Measurements from ENCODE around the gene SETD7. TPM values are rescaled to one million over a fixed set of nuclear protein-coding genes. Genes with fewer than 3 reads are reported as not detected.

The SETD7 gene
- total and polyA plus RNA-seq, 2 donors (not counting 3 experiments of a cell fraction or from before 2014, with no cell fraction given), result 18.8 to 39.9 TPM

DNA sequence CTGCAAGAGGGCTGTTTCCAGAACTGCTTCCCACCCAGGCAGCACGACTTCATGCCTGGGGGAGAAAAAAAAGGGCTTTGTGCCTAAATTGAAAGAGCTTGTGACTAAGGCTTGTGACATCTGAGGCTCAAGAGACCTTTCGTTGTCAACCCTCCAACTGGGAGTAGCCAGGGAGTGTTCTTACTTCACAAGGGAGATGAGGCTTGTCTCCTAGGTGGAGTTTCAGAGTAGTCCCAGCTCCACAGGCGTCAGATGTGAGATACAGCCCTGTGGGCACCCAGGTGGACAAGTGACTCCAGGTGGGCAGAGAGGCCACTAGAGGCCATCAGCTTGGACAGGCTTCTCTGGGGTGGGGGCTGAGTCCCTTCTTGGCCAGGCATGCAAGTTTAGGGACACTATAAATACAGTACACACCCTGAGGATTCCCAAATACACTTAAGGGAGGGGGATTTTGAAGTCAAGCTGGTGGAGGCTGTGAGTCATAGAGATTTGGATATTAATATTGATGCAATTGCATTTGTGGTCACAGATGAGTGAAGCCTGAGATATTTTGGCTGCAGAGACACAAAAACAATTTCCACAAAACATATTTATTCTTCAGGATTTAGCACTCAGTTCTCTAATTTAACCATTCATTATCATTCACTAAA, 40.1 kb upstream of the SETD7 start:
- dilution Hi-C loops (cut with MboI; ENCODE audit: extremely low pct_ligation_motif_present, low sequenced_read_pairs) (no loop called here), intact Hi-C loops (cut with micrococcal nuclease) (no loop called here)
- ChIA-PET CTCF (interaction anchor here (1.1 to 3.0 kb wide), 4 partner anchors 10 to 55 kb away, joined by 3 to 9 read pairs (median 6); no protein-coding TSS in a partner anchor), POLR2A (no interaction called here)
- H3K4me2 ChIP-seq (ENCODE audit: insufficient read depth, low read length), result no peak overlapping the region
- peaks cover 31 to 44% of the 10 kb centered on the region in 2 experiments for H3K27me3 ChIP-seq (ENCODE audit: control insufficient read depth in 2 of 2, insufficient read depth in 2 of 2, low read length in 2 of 2)
- H3K79me2 ChIP-seq (ENCODE audit: control insufficient read depth, insufficient read depth, low read length), result no peaks in the 10 kb centered on the region
- H4K20me1 ChIP-seq (replicated peaks; ENCODE audit: control insufficient read depth, extremely low read depth, insufficient read depth, low read length), result no peaks in the 10 kb centered on the region
- H3K9me3 ChIP-seq (replicated peaks; ENCODE audit: control insufficient read depth, insufficient read depth, low read length), result no peaks in the 10 kb centered on the region
- no peak overlapping the region for H3K4me3 ChIP-seq (replicated peaks in 1 of 3; ENCODE audit: insufficient read depth in 1 of 3, low read depth in 1 of 3, low read length in 3 of 3)
- BruUV-seq (replicated peaks), result no TSS peak
- H3K9me1 ChIP-seq (replicated peaks; ENCODE audit: control insufficient read depth, extremely low read depth, insufficient read depth, low read length), result no peaks in the 10 kb centered on the region
- H2AFZ ChIP-seq (ENCODE audit: low read depth, low read length), result no peak overlapping the region
- H3K27ac ChIP-seq (ENCODE audit: insufficient read depth, low read depth, low read length), result no peak overlapping the region
- no peak for TF ChIP-seq FOS (IDR thresholded peaks at IDR 0.05; ENCODE audit: borderline replicate concordance, insufficient read depth, low read length)
- no peak for TF ChIP-seq POLR2AphosphoS5 (IDR thresholded peaks at IDR 0.05; ENCODE audit: insufficient read depth, low read depth, low read length)
- H3K36me3 ChIP-seq (ENCODE audit: control insufficient read depth in 2 of 2, extremely low read depth in 1 of 2, insufficient read depth in 2 of 2, low read length in 2 of 2), result no peaks in the 10 kb centered on the region
- DNase-seq (ENCODE audit: low read depth, low spot score), result no peak
- H3K4me1 ChIP-seq (ENCODE audit: control insufficient read depth, extremely low read depth, insufficient read depth, low read length), result no peaks in the 10 kb centered on the region
- H3K9ac ChIP-seq (replicated peaks; ENCODE audit: extremely low read depth, insufficient read depth, low read length), result no peak overlapping the region
- no peak for FAIRE-seq

DNA sequence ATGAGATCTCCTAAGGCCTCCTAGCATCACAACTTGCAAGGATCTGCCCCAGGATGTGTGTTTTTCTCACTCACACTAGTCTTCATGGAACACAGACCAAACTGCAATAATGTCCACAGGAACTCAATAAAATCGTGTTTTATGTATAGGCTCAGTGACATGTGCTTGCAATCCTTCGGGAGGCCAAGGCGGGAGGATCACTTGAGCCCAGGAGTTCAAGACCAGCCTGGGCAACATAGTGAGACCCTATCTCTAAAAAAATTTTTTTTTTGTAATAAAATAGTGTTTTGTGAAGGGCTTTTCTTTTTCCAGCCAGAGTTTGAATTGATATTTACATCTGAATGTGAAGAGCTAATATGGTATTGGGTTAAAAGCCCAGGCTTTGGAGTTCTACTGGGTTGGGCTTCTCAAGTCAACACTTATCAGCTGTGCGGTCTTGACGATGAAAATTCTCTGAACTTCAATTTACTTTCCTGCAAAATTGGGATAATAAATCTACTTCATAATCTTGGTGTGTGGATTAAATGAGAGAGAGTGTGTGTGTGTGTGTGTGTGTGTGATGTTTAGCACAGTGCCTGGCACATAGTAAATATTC, 38.7 kb upstream of the SETD7 start:
- Histone ChIP-seq H3K9ac (replicated peaks; ENCODE audit: extremely low read depth, insufficient read depth, low read length) (no peak overlapping the region), H3K27me3 (ENCODE audit: control insufficient read depth in 2 of 2, insufficient read depth in 2 of 2, low read length in 2 of 2) (peaks cover 31 to 44% of the 10 kb centered on the region in 2 experiments), H3K36me3 (ENCODE audit: control insufficient read depth in 2 of 2, extremely low read depth in 1 of 2, insufficient read depth in 2 of 2, low read length in 2 of 2) (no peaks in the 10 kb centered on the region), H3K4me3 (replicated peaks in 1 of 3; ENCODE audit: insufficient read depth in 1 of 3, low read depth in 1 of 3, low read length in 3 of 3) (no peak overlapping the region), H2AFZ (ENCODE audit: low read depth, low read length) (no peak overlapping the region), H3K9me1 (replicated peaks; ENCODE audit: control insufficient read depth, extremely low read depth, insufficient read depth, low read length) (no peaks in the 10 kb centered on the region), H4K20me1 (replicated peaks; ENCODE audit: control insufficient read depth, extremely low read depth, insufficient read depth, low read length) (no peaks in the 10 kb centered on the region), H3K4me1 (ENCODE audit: control insufficient read depth, extremely low read depth, insufficient read depth, low read length) (no peaks in the 10 kb centered on the region), H3K4me2 (ENCODE audit: insufficient read depth, low read length) (no peak overlapping the region), H3K79me2 (ENCODE audit: control insufficient read depth, insufficient read depth, low read length) (no peaks in the 10 kb centered on the region), H3K9me3 (replicated peaks; ENCODE audit: control insufficient read depth, insufficient read depth, low read length) (no peaks in the 10 kb centered on the region), H3K27ac (ENCODE audit: insufficient read depth, low read depth, low read length) (no peak overlapping the region)
- no peak for FAIRE-seq
- dilution Hi-C loops (cut with MboI; ENCODE audit: extremely low pct_ligation_motif_present, low sequenced_read_pairs), result no loop called here
- ChIA-PET CTCF (interaction anchor here (1.0 kb wide), 1 partner anchor 9 kb away, joined by 4 read pairs; no protein-coding TSS in a partner anchor), POLR2A (no interaction called here)
- no peak for DNase-seq (ENCODE audit: low read depth, low spot score)
- no TSS peak for BruUV-seq (replicated peaks)
- intact Hi-C loops (cut with micrococcal nuclease), result no loop called here
- TF ChIP-seq FOS (IDR thresholded peaks at IDR 0.05; ENCODE audit: borderline replicate concordance, insufficient read depth, low read length) (no peak), EZH2 (IDR thresholded peaks at IDR 0.05; ENCODE audit: borderline replicate concordance, low read depth, low read length, severe bottlenecking) (no peak), MYC (IDR thresholded peaks at IDR 0.05; ENCODE audit: low read depth, low read length) (no peak), POLR2AphosphoS5 (IDR thresholded peaks at IDR 0.05; ENCODE audit: insufficient read depth, low read depth, low read length) (no peak)

All from endothelial cell of umbilical vein (primary cell).